Liver (tissue), 3 donors: ENCODE results near the gene PSMD5.

Experiments
- TAF1 ChIP-seq: conservative IDR thresholded peaks from 2 replicates; pipeline ENCODE4 v1.6.1; 2016; ENCODE audit warnings: antibody characterized with exemption, mild to moderate bottlenecking
- TF ChIP-seq, protein P1 (sequence below): fragments of 150-350 bp; IDR thresholded peaks from 2 replicates; pipeline ENCODE4 v1.5.1; 2017; ENCODE audit warnings: improper control_type of control experiment, low read depth, low read length; ENCODE audit not compliant: missing input control
- TF ChIP-seq, protein P2 (sequence below): IDR thresholded peaks from 2 replicates; pipeline ENCODE4 v1.6.1; 2016; ENCODE audit warnings: antibody characterized with exemption
- donor health status: healthy.
- donor health status: healthy.

DNA sequence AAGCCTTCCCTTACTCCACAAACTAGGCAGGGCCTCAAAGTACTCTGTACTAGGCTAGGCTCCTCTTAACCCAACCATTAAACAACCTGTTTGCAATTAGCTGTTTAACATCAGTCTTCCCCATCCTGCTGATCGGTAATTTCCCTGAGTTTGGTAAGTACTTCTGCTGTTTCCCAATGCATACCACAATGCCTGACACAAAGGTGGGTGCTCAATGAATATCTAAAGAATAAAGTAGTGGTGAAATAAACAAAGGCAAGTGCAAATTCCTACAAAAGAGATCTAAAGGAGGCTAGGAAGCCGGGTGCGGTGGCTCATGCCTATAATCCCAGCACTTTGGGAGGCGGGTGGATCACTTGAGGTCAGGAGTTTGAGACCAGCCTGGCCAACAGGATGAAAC is 74.5 kb downstream of the PSMD5 start:
- TF ChIP-seq, protein P1, sequence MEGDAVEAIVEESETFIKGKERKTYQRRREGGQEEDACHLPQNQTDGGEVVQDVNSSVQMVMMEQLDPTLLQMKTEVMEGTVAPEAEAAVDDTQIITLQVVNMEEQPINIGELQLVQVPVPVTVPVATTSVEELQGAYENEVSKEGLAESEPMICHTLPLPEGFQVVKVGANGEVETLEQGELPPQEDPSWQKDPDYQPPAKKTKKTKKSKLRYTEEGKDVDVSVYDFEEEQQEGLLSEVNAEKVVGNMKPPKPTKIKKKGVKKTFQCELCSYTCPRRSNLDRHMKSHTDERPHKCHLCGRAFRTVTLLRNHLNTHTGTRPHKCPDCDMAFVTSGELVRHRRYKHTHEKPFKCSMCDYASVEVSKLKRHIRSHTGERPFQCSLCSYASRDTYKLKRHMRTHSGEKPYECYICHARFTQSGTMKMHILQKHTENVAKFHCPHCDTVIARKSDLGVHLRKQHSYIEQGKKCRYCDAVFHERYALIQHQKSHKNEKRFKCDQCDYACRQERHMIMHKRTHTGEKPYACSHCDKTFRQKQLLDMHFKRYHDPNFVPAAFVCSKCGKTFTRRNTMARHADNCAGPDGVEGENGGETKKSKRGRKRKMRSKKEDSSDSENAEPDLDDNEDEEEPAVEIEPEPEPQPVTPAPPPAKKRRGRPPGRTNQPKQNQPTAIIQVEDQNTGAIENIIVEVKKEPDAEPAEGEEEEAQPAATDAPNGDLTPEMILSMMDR, result no peak
- TF ChIP-seq, protein P2, sequence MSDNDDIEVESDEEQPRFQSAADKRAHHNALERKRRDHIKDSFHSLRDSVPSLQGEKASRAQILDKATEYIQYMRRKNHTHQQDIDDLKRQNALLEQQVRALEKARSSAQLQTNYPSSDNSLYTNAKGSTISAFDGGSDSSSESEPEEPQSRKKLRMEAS, result no peak
- no peak for TF ChIP-seq TAF1
